DOHH2 (cell line): ENCODE measurements around the gene CTIF.

Experiments used
- H3F3A ChIP-seq: fragments of 200-600 bp; sonication (generic), shearing (Covaris generic); 2 replicates; pipeline ENCODE4 v1.6.0; 2016; ENCODE audit warnings: antibody characterized with exemption, mild to moderate bottlenecking; ENCODE audit not compliant: control insufficient read depth, insufficient read depth
- H3K27ac ChIP-seq: fragments of 200-600 bp; sonication (generic); 2 replicates; pipeline ENCODE4 v1.5.1; 2014; ENCODE audit warnings: low read depth, mild to moderate bottlenecking, low read length, moderate library complexity
- H3K27me3 ChIP-seq: fragments of 200-600 bp; sonication (generic); 2 replicates; pipeline ENCODE4 v1.6.1; 2014; ENCODE audit warnings: mild to moderate bottlenecking, low read length, mixed read lengths; ENCODE audit not compliant: control insufficient read depth
- H3K36me3 ChIP-seq: fragments of 200-600 bp; sonication (generic); 2 replicates; pipeline ENCODE4 v1.6.1; 2014; ENCODE audit warnings: mild to moderate bottlenecking, low read length, moderate library complexity, mixed read lengths; ENCODE audit not compliant: control insufficient read depth
- H3K4me1 ChIP-seq: fragments of 200-600 bp; sonication (generic); 2 replicates; pipeline ENCODE4 v1.6.1; 2014; ENCODE audit warnings: mild to moderate bottlenecking, low read length, mixed read lengths; ENCODE audit not compliant: control insufficient read depth
- H3K4me2 ChIP-seq: fragments of 200-600 bp; sonication (generic); 2 replicates; pipeline ENCODE4 v1.6.0; 2014; ENCODE audit warnings: mild to moderate bottlenecking, low read length, moderate library complexity
- H3K4me3 ChIP-seq: fragments of 200-600 bp; sonication (generic); 2 replicates; pipeline ENCODE4 v1.5.1; 2014; ENCODE audit warnings: mild to moderate bottlenecking, low read length, mixed read lengths
- H3K79me2 ChIP-seq: fragments of 200-600 bp; sonication (generic); 2 replicates; pipeline ENCODE4 v1.6.1; 2014; ENCODE audit warnings: mild to moderate bottlenecking, low read length, mixed read lengths; ENCODE audit not compliant: control insufficient read depth
- H3K9me2 ChIP-seq: fragments of 200-600 bp; sonication (generic); replicated peaks from 2 replicates; pipeline ENCODE4 v1.6.1; 2014; ENCODE audit warnings: mild to moderate bottlenecking, low read length, mixed read lengths; ENCODE audit not compliant: control insufficient read depth
- H3K9me3 ChIP-seq: fragments of 200-600 bp; sonication (generic); 2 replicates; pipeline ENCODE4 v1.6.1; 2014; ENCODE audit warnings: antibody characterized with exemption, low read length, mixed read lengths; ENCODE audit not compliant: control insufficient read depth, insufficient read depth
- H4K20me1 ChIP-seq: fragments of 200-600 bp; sonication (generic); 2 replicates; pipeline ENCODE4 v1.6.0; 2014; ENCODE audit warnings: low read depth, mild to moderate bottlenecking, antibody characterized with exemption, low read length, moderate library complexity; ENCODE audit not compliant: control insufficient read depth, insufficient read depth
- CTCF ChIP-seq: fragments of 200-600 bp; sonication (generic); IDR thresholded peaks from one replicate; pipeline ENCODE4 v1.5.1; 2014; ENCODE audit warnings: antibody characterized with exemption, mild to moderate bottlenecking, low read depth, low read length; ENCODE audit not compliant: poor library complexity, severe bottlenecking
- EZH2phosphoT487 ChIP-seq: fragments of 200-600 bp; sonication (generic); IDR thresholded peaks from 2 replicates; pipeline ENCODE4 v1.6.1; 2017; ENCODE audit warnings: borderline replicate concordance, mild to moderate bottlenecking, antibody characterized with exemption, low read length, moderate library complexity, mixed read lengths

CTIF gene

GRCh38 chr18:48901145-48902022, 362.6 kb downstream of the CTIF start:
- H3K79me2 ChIP-seq, result no peaks in the 10 kb centered on the region
- no peaks in the 10 kb centered on the region for H3F3A ChIP-seq
- no peak overlapping the region for H3K4me2 ChIP-seq
- no peaks in the 10 kb centered on the region for H4K20me1 ChIP-seq
- H3K9me3 ChIP-seq, result no peaks in the 10 kb centered on the region
- H3K27me3 ChIP-seq, result no peaks in the 10 kb centered on the region
- H3K36me3 ChIP-seq, result no peaks in the 10 kb centered on the region
- peaks cover 8% of the 10 kb centered on the region; the same call in 1 of the 2 replicates for H3K4me1 ChIP-seq
- no peak overlapping the region for H3K27ac ChIP-seq
- H3K4me3 ChIP-seq, result no peak overlapping the region
- no peak for TF ChIP-seq CTCF
- no peak for TF ChIP-seq EZH2phosphoT487
- no peaks in the 10 kb centered on the region for H3K9me2 ChIP-seq

- Histone ChIP-seq H3K27ac (no peak overlapping the region), H3K36me3 (no peaks in the 10 kb centered on the region), H3K4me2 (no peak overlapping the region), H3K79me2 (no peaks in the 10 kb centered on the region), H3K9me3 (no peaks in the 10 kb centered on the region), H3K4me3 (no peak overlapping the region), H3K9me2 (no peaks in the 10 kb centered on the region), H4K20me1 (no peaks in the 10 kb centered on the region), H3K4me1 (no peaks in the 10 kb centered on the region; the same call in 1 of the 2 replicates), H3F3A (no peaks in the 10 kb centered on the region), H3K27me3 (no peaks in the 10 kb centered on the region)
- TF ChIP-seq CTCF, result no peak
- TF ChIP-seq EZH2phosphoT487, result no peak
Observed at GRCh38 chr18:48902023-48902855, 363.4 kb downstream of the CTIF start.

- no peak for TF ChIP-seq EZH2phosphoT487
- TF ChIP-seq CTCF, result no peak
- no peaks in the 10 kb centered on the region for H3K79me2 ChIP-seq
- H3K36me3 ChIP-seq, result no peaks in the 10 kb centered on the region
- no peaks in the 10 kb centered on the region for H3K4me1 ChIP-seq
- no peaks in the 10 kb centered on the region for H3F3A ChIP-seq
- no peak overlapping the region for H3K4me3 ChIP-seq
- H3K9me2 ChIP-seq, result no peaks in the 10 kb centered on the region
- H3K27me3 ChIP-seq, result no peaks in the 10 kb centered on the region
- no peak overlapping the region for H3K27ac ChIP-seq
- no peaks in the 10 kb centered on the region for H4K20me1 ChIP-seq
- H3K9me3 ChIP-seq, result no peaks in the 10 kb centered on the region
- no peak overlapping the region for H3K4me2 ChIP-seq
Observed at GRCh38 chr18:48902856-48903601, 364.2 kb downstream of the CTIF start.
